Measurements from ENCODE around the gene CSH2. TPM values are rescaled to one million over a fixed set of nuclear protein-coding genes. Genes with fewer than 3 reads are reported as not detected.
"Not testable (repeated sequence)": the region's sequence is repeated elsewhere in the genome, so short reads cannot be mapped to it uniquely, and the experiment has no call there.

The CSH2 gene
- total RNA-seq, 1 donor from 2014 or later = not detected

GRCh38 chr17:63855185-63855584 lies 18.3 kb downstream of the CSH2 start:
- no peaks in the 10 kb centered on the region for H3K9me3 Mint-ChIP-seq
- H3K4me3 Mint-ChIP-seq = no peak overlapping the region
- intact Hi-C loops (cut with micrococcal nuclease) = no loop called here
- H3K36me3 Mint-ChIP-seq (ENCODE audit: low read depth) = no peaks in the 10 kb centered on the region
- peaks cover 33% of the 10 kb centered on the region for H3K27me3 Mint-ChIP-seq
- no peak overlapping the region for H3K27ac Mint-ChIP-seq
- no peak for DNase-seq
- H3K4me1 Mint-ChIP-seq = no peaks in the 10 kb centered on the region

GRCh38 chr17:63854709-63855108 lies 18.8 kb downstream of the CSH2 start:
- peaks cover 2% of the 10 kb centered on the region for H3K4me1 Mint-ChIP-seq
- no peaks in the 10 kb centered on the region for H3K9me3 Mint-ChIP-seq
- intact Hi-C loops (cut with micrococcal nuclease) = no loop called here
- H3K36me3 Mint-ChIP-seq (ENCODE audit: low read depth) = no peaks in the 10 kb centered on the region
- no peak overlapping the region for H3K27ac Mint-ChIP-seq
- H3K27me3 Mint-ChIP-seq = peaks cover 28% of the 10 kb centered on the region
- H3K4me3 Mint-ChIP-seq = no peak overlapping the region
- no peak for DNase-seq

- H3K36me3 Mint-ChIP-seq (ENCODE audit: low read depth) = peaks cover 3% of the 10 kb centered on the region
- no peak for DNase-seq
These were observed 20.2 kb downstream of the CSH2 start for GRCh38 chr17:63853260-63853659.

GRCh38 chr17:63850401-63850800 lies 23.1 kb downstream of the CSH2 start:
- peaks cover 19% of the 10 kb centered on the region for H3K4me1 Mint-ChIP-seq
- peaks cover 16% of the 10 kb centered on the region for H3K27me3 Mint-ChIP-seq
- peaks cover 11% of the 10 kb centered on the region for H3K9me3 Mint-ChIP-seq
- no peak overlapping the region for H3K27ac Mint-ChIP-seq
- peaks cover 7% of the 10 kb centered on the region for H3K36me3 Mint-ChIP-seq (ENCODE audit: low read depth)
- intact Hi-C loops (cut with micrococcal nuclease) = no loop called here
- no peak for DNase-seq
- H3K4me3 Mint-ChIP-seq = no peak overlapping the region

More at GRCh38 chr17:63853260-63853659, 20.2 kb downstream of the CSH2 start:
- no peak overlapping the region for H3K27ac Mint-ChIP-seq
- H3K27me3 Mint-ChIP-seq = peaks cover 21% of the 10 kb centered on the region
- H3K4me1 Mint-ChIP-seq = peaks cover 13% of the 10 kb centered on the region
- intact Hi-C loops (cut with micrococcal nuclease) = no loop called here
- H3K9me3 Mint-ChIP-seq = peaks cover 4% of the 10 kb centered on the region
- H3K4me3 Mint-ChIP-seq = no peak overlapping the region

- Mint-ChIP-seq H3K27ac (peak overlapping the region; percentile 99), H3K4me3 (peak overlapping the region; percentile 91), H3K4me1 (peaks cover 22% of the 10 kb centered on the region), H3K9me3 (peaks cover 11% of the 10 kb centered on the region), H3K27me3 (peaks cover 12% of the 10 kb centered on the region), H3K36me3 (ENCODE audit: low read depth) (peaks cover 7% of the 10 kb centered on the region)
- DNase-seq = peak; percentile 99
- intact Hi-C loops (cut with micrococcal nuclease) = no loop called here
These were observed 24.4 kb downstream of the CSH2 start for GRCh38 chr17:63848834-63849689.

GRCh38 chr17:63847525-63848249 lies 25.8 kb downstream of the CSH2 start:
- peak overlapping the region; percentile 75 for H3K27ac Mint-ChIP-seq
- peaks cover 7% of the 10 kb centered on the region for H3K36me3 Mint-ChIP-seq (ENCODE audit: low read depth)
- no peak for DNase-seq
- H3K9me3 Mint-ChIP-seq = peaks cover 11% of the 10 kb centered on the region
- intact Hi-C loops (cut with micrococcal nuclease) = no loop called here
- peaks cover 8% of the 10 kb centered on the region for H3K27me3 Mint-ChIP-seq
- peaks cover 28% of the 10 kb centered on the region for H3K4me1 Mint-ChIP-seq
- H3K4me3 Mint-ChIP-seq = peak overlapping the region; percentile 91

GRCh38 chr17:63845509-63845908 lies 28.0 kb downstream of the CSH2 start:
- Mint-ChIP-seq H3K9me3 (peaks cover 11% of the 10 kb centered on the region), H3K4me1 (peaks cover 38% of the 10 kb centered on the region), H3K27ac (no peak overlapping the region), H3K4me3 (no peak overlapping the region), H3K36me3 (ENCODE audit: low read depth) (peaks cover 10% of the 10 kb centered on the region), H3K27me3 (peaks cover 2% of the 10 kb centered on the region)
- no peak for DNase-seq
- intact Hi-C loops (cut with micrococcal nuclease) = no loop called here

GRCh38 chr17:63843910-63844677 lies 29.4 kb downstream of the CSH2 start:
- intact Hi-C loops (cut with micrococcal nuclease) = loop anchor here (1.0 to 5.0 kb wide), 7 partner anchors 17 to 661 kb away; partner anchors contain the start of genes DCAF7, ERN1, FTSJ3 and PSMC5
- peak overlapping the region; percentile 93 for H3K27ac Mint-ChIP-seq
- H3K27me3 Mint-ChIP-seq = no peaks in the 10 kb centered on the region
- H3K4me3 Mint-ChIP-seq = peak overlapping the region; percentile 98
- peaks cover 10% of the 10 kb centered on the region for H3K9me3 Mint-ChIP-seq
- peaks cover 37% of the 10 kb centered on the region for H3K4me1 Mint-ChIP-seq
- no peak for DNase-seq
- H3K36me3 Mint-ChIP-seq (ENCODE audit: low read depth) = peaks cover 12% of the 10 kb centered on the region

- H3K36me3 Mint-ChIP-seq (ENCODE audit: low read depth) = peaks cover 10% of the 10 kb centered on the region
- not testable (repeated sequence) for H3K27me3 Mint-ChIP-seq, H3K9me3 Mint-ChIP-seq
- peak; percentile 78 for DNase-seq
- intact Hi-C loops (cut with micrococcal nuclease) = loop anchor here (1.0 to 5.0 kb wide), 7 partner anchors 16 to 662 kb away; partner anchors contain the start of genes DCAF7, ERN1, FTSJ3 and PSMC5
- peak overlapping the region; percentile 98 for H3K4me3 Mint-ChIP-seq
- peak overlapping the region; percentile 93 for H3K27ac Mint-ChIP-seq
- H3K4me1 Mint-ChIP-seq = peaks cover 33% of the 10 kb centered on the region
These were observed 30.0 kb downstream of the CSH2 start for GRCh38 chr17:63843387-63843888.

- DNase-seq = peak; percentile 99
- intact Hi-C loops (cut with micrococcal nuclease) = loop anchor here (1.0 to 5.0 kb wide), 8 partner anchors 15 to 663 kb away; partner anchors contain the start of genes CCDC47, DCAF7, ERN1 and FTSJ3
- Mint-ChIP-seq H3K27ac (peak within 1 kb of the TSS; percentile 93), H3K27me3 (no peaks in the 10 kb centered on the region), H3K4me1 (peaks cover 27% of the 10 kb centered on the region), H3K4me3 (peak within 1 kb of the TSS; percentile 98), H3K9me3 (peaks cover 2% of the 10 kb centered on the region), H3K36me3 (ENCODE audit: low read depth) (peaks cover 6% of the 10 kb centered on the region)
These were observed 30.7 kb downstream of the CSH2 start, which contains the start of gene SMARCD2 for GRCh38 chr17:63842540-63843386. TSS of gene SMARCD2 (minus strand) at chr17:63842685. CDS start at chr17:63842674, 11 bp downstream.

- Mint-ChIP-seq H3K9me3 (no peaks in the 10 kb centered on the region), H3K27me3 (no peaks in the 10 kb centered on the region), H3K27ac (peak overlapping the region; percentile 93), H3K4me3 (peak overlapping the region; percentile 98), H3K36me3 (ENCODE audit: low read depth) (peaks cover 6% of the 10 kb centered on the region), H3K4me1 (peaks cover 26% of the 10 kb centered on the region)
- intact Hi-C loops (cut with micrococcal nuclease) = loop anchor here (1.0 to 5.0 kb wide), 5 partner anchors 69 to 305 kb away; partner anchors contain the start of genes CCDC47, DCAF7 and ERN1
- no peak for DNase-seq
These were observed 31.3 kb downstream of the CSH2 start for GRCh38 chr17:63842173-63842539.

- Mint-ChIP-seq H3K9me3 (no peaks in the 10 kb centered on the region), H3K27ac (peak overlapping the region; percentile 93), H3K4me3 (peak overlapping the region; percentile 98), H3K27me3 (no peaks in the 10 kb centered on the region), H3K36me3 (ENCODE audit: low read depth) (peaks cover 8% of the 10 kb centered on the region), H3K4me1 (peaks cover 26% of the 10 kb centered on the region)
- intact Hi-C loops (cut with micrococcal nuclease) = loop anchor here (1.0 to 5.0 kb wide), 5 partner anchors 68 to 306 kb away; partner anchors contain the start of genes CCDC47, DCAF7 and ERN1
- DNase-seq = peak; percentile 74
These were observed 31.9 kb downstream of the CSH2 start for GRCh38 chr17:63841350-63842172.

Measured in activated CD4-positive, alpha-beta T cell treated with anti-CD3 and anti-CD28 coated beads, Interleukin-2, amount 10 ng/mL, durations not matched to agents 24 days and 14 days (primary cell).